GM18505 (cell line): ENCODE measurements around the gene DUS2.
"Not testable (repeated sequence)": the region's sequence is repeated elsewhere in the genome, so short reads cannot be mapped to it uniquely, and the experiment has no call there.

ENCODE experiments used
- ATAC-seq: cut with Tn5 transposase; IDR thresholded peaks from one replicate; pipeline ENCODE4 v1.9.1; 2021; ENCODE audit not compliant: unreplicated experiment
- POLR2A ChIP-seq: IDR thresholded peaks from 4 replicates; pipeline ENCODE4 v1.6.1; 2011; ENCODE audit warnings: borderline replicate concordance; ENCODE audit not compliant: insufficient read depth, insufficient read length; ENCODE audit errors: extremely low read depth

Gene DUS2

DNA sequence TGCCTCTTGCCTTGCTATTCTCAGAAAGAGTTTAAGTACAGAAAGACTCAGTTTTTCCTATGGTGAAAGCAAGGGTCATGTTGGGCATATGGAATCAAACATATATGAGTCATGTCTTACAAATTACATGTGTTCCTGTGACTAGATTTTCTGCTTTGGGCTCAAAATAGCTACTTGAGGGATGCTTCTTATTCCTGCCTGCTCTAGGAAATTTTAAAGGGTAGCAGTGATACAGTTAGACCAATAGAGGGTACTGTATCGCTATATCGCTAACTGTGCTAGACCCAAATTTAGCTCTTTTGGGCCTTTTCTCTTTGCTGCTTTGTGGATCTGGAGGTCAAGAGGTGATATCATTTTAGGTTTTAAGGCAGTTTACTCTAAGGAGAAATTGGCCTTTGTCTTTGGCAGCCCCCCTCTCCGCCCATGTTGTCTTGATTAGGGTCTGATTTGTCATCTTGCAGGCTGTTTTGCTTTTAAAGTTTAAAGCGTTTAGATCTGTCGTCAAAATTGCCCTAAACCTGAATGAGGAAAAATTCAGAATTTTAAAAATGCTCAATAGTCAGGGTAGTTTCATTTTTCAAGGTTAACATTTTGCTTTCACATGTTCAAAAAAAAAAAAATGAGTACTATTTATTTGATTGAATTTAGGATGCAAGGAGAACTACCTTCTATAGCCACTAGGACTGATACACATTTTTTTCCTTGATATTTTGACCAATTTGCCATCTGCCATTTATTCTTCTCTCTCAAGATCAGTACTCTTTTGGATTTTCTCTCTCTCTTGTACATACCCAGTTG lies 70.9 kb downstream of the DUS2 start:
- TF ChIP-seq POLR2A, result no peak
- no peak for ATAC-seq

- no peak for TF ChIP-seq POLR2A
- ATAC-seq, result no peak
Observed at GRCh38 chr16:68094614-68094934, 71.5 kb downstream of the DUS2 start.

DNA sequence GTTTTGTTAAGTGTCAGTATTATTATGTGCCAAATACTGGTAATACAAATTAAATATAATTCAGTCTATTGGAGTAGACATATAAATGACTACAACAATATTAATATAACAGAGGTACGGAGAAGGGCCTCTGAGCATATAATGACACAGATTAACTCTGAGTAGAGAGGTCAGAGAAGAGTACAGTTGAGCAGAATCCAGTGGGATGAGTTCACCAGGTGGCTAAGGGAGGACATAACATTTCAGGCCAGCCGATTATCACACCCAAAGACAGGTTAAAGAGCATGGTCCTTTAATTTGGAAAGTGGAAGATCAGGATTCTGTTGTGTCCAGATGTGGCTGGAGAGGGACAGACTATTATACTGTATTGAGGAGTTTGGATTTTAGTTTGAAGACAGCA lies 73.4 kb downstream of the DUS2 start:
- no peak for ATAC-seq
- no peak for TF ChIP-seq POLR2A

DNA sequence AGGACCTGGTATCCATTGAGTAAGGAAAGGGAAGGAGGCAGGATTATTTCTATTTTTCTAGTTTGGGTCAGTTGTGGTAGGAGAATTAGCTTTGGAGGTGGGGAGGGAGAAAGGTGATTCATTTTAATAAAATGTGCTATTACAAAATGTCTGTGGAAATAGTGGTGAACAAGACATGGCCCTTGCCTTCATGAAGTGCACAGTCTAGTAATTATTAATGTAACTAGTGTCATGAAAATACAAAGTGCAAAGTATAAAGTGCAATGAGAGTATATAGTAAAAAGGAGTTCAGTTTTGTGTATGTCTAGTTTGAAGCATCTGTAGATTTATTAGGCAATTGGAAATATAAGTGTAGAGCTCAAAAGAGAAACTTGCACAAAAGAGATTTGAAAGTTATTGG lies 74.0 kb downstream of the DUS2 start:
- ATAC-seq, result no peak
- no peak for TF ChIP-seq POLR2A

DNA sequence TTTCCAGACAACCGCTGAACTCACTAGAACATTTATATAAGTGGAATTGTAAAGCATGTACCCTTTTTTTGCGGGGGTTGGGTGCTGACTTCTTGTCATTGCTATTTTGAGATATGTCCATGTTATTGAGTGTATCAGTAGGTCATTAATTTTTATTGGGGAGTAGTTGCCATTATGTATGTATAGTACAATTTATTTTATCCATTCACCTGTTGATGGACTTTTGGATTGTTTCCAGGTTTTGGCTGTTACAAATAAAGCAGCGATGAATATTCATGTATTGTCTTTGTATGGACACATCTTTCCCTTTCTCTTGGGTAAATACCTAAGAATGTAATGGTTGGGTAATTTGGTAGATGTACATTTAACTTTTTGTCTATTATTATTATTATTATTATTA lies 74.8 kb downstream of the DUS2 start:
- no peak for TF ChIP-seq POLR2A
- ATAC-seq, result no peak

- no peak for ATAC-seq
Observed at GRCh38 chr16:68100488-68100887, 77.4 kb downstream of the DUS2 start.

GRCh38 chr16:68105611-68106010 lies 82.5 kb downstream of the DUS2 start:
- ATAC-seq, result no peak
- no peak for TF ChIP-seq POLR2A

More at GRCh38 chr16:68100488-68100887, 77.4 kb downstream of the DUS2 start:
- TF ChIP-seq POLR2A, result no peak

GRCh38 chr16:68107230-68107928 lies 84.3 kb downstream of the DUS2 start:
- not testable (repeated sequence) for ATAC-seq

DNA sequence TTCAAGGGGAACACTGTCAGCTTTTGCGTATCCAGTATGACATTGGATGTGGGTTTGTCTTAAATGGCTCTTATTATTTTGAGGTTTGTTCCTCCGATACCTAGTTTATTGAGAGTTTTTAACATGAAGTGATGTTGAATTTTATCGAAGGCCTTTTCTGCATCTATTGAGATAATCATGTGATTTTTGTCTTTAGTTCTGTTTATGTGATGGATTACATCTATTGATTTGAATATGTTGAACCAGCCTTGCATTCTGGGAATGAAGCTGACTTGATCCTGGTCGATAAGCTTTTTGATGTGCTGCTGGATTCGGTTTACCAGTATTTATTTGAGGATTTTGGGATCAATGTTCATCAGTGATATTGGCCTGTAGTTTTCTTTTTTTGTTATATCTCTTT lies 86.1 kb downstream of the DUS2 start:
- ATAC-seq, result not testable (repeated sequence)

- ATAC-seq, result not testable (repeated sequence)
Observed at GRCh38 chr16:68110611-68111010, 87.5 kb downstream of the DUS2 start.

- ATAC-seq, result no peak
- TF ChIP-seq POLR2A, result no peak
Observed at GRCh38 chr16:68111379-68111778, 88.3 kb downstream of the DUS2 start.

- no peak for ATAC-seq
- TF ChIP-seq POLR2A, result no peak
Observed at GRCh38 chr16:68113059-68113761, 90.1 kb downstream of the DUS2 start.

DNA sequence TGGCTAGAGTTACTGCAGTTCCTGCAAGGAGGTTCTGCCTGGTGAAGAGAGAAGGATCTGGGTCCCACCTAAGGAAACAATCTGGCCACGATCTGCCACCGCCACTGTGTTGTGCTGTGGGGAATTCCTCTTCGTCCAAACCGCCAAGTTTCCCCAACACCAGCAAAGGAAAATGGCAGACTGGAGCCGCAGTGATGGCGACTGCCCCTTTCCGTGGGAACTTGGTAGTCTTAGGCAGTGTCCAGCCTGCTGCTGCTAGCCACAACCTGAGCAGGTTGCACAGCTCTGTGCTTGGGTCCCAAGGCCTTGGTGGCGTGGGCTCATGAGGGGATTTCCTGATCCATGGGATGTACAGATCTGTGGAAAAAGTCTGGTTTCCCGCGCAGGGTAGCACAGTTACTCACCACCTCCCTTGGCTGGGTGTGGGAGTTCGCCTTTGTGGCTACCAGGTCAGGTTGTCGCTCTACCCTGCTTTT lies 90.7 kb downstream of the DUS2 start:
- TF ChIP-seq POLR2A, result no peak
- no peak for ATAC-seq

GRCh38 chr16:68114939-68115338 lies 91.9 kb downstream of the DUS2 start:
- not testable (repeated sequence) for ATAC-seq

DNA sequence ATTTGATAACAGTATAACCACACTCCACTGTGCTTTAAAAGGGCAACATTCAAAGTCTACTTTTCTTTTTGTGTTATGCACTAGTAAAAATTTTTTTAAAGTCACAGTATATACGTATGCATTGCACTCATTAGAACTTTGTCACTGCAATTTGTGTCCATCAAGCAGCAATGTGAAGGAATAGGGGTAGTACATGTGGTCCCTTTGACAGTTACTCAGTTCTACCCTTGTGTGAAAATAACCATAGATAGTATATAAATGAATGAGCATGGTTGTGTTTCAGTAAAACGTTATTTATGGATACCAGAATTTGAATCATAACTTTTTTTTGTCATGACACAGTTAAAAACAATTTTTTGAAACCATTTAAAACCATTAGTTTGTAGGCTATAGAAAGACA lies 92.8 kb downstream of the DUS2 start:
- no peak for TF ChIP-seq POLR2A
- ATAC-seq, result no peak
